HFFc6 (cell line): Measurements from ENCODE around the gene ANTXR2. TPM values are rescaled to one million over a fixed set of nuclear protein-coding genes. Genes with fewer than 3 reads are reported as not detected.

Experiments used
- DNase-seq: peaks from one replicate; pipeline ENCODE4 v3.0.0-alpha.2; 2018
- H3K27ac Mint-ChIP-seq: 2 replicates; pipeline ENCODE4 v1.8.0; 2020; ENCODE audit warnings: mild to moderate bottlenecking, mixed read lengths
- H3K27me3 Mint-ChIP-seq: 2 replicates; pipeline ENCODE4 v1.8.0; 2021; ENCODE audit warnings: mild to moderate bottlenecking, moderate library complexity, mixed read lengths; ENCODE audit not compliant: insufficient read depth
- H3K36me3 Mint-ChIP-seq: 2 replicates; pipeline ENCODE4 v1.8.0; 2021; ENCODE audit warnings: low read depth, mixed read lengths
- H3K4me1 Mint-ChIP-seq: 2 replicates; pipeline ENCODE4 v1.8.0; 2020; ENCODE audit warnings: low read depth, mixed read lengths
- H3K4me3 Mint-ChIP-seq: 2 replicates; pipeline ENCODE4 v1.8.0; 2020; ENCODE audit warnings: mild to moderate bottlenecking, moderate library complexity, mixed read lengths
- H3K9me3 Mint-ChIP-seq: 2 replicates; pipeline ENCODE4 v1.8.0; 2020; ENCODE audit warnings: mild to moderate bottlenecking, mixed read lengths
- CTCF ChIP-seq: fragments of 200-600 bp; sonication (generic); IDR thresholded peaks from 2 replicates; pipeline ENCODE4 v1.5.0; 2021; ENCODE audit warnings: antibody characterized with exemption, mild to moderate bottlenecking
- total RNA-seq, 6 experiments: library from RNA; stranded (reverse); fragmentation: NEBNext Ultra II Directional; extraction: Animal tissue kit (Norgen Biotek cat#: 25700); gene quantifications; 2 replicates in 1 of 6; 3 replicates in 5 of 6; pipeline ENCODE4 v1.2.3, GENCODE V29; 2021

Gene ANTXR2
- total RNA-seq, 6 experiments from 2014 or later = 137 to 198 (median 144) TPM

- Mint-ChIP-seq H3K36me3 (peaks cover 21% of the 10 kb centered on the region), H3K4me3 (no peak overlapping the region), H3K4me1 (peaks cover 37% of the 10 kb centered on the region), H3K9me3 (no peaks in the 10 kb centered on the region), H3K27me3 (no peaks in the 10 kb centered on the region; the same call in 1 of the 2 replicates), H3K27ac (no peak overlapping the region)
- DNase-seq = no peak
- no peak for TF ChIP-seq CTCF
These were observed 37.7 kb downstream of the ANTXR2 start for GRCh38 chr4:80035336-80035735.

- peak; percentile 52 for TF ChIP-seq CTCF
- H3K27me3 Mint-ChIP-seq = no peaks in the 10 kb centered on the region; the same call in 1 of the 2 replicates
- no peak overlapping the region for H3K4me3 Mint-ChIP-seq
- peaks cover 24% of the 10 kb centered on the region for H3K4me1 Mint-ChIP-seq
- H3K9me3 Mint-ChIP-seq = no peaks in the 10 kb centered on the region
- H3K27ac Mint-ChIP-seq = no peak overlapping the region; the same call in 1 of the 2 replicates
- peaks cover 9% of the 10 kb centered on the region for H3K36me3 Mint-ChIP-seq
- no peak for DNase-seq
These were observed 39.4 kb downstream of the ANTXR2 start for GRCh38 chr4:80033581-80033980.

GRCh38 chr4:80029364-80029763 is 43.7 kb downstream of the ANTXR2 start:
- H3K4me1 Mint-ChIP-seq = peaks cover 4% of the 10 kb centered on the region
- DNase-seq = no peak
- H3K27ac Mint-ChIP-seq = no peak overlapping the region
- H3K9me3 Mint-ChIP-seq = no peaks in the 10 kb centered on the region
- TF ChIP-seq CTCF = no peak
- H3K4me3 Mint-ChIP-seq = no peak overlapping the region
- H3K27me3 Mint-ChIP-seq = no peaks in the 10 kb centered on the region
- peaks cover 15% of the 10 kb centered on the region for H3K36me3 Mint-ChIP-seq

GRCh38 chr4:80027611-80028010 is 45.4 kb downstream of the ANTXR2 start:
- Mint-ChIP-seq H3K27me3 (no peaks in the 10 kb centered on the region), H3K4me1 (peaks cover 17% of the 10 kb centered on the region), H3K27ac (no peak overlapping the region), H3K9me3 (no peaks in the 10 kb centered on the region), H3K36me3 (peaks cover 23% of the 10 kb centered on the region), H3K4me3 (no peak overlapping the region)
- DNase-seq = no peak
- TF ChIP-seq CTCF = no peak

- Mint-ChIP-seq H3K4me3 (no peak overlapping the region), H3K27me3 (no peaks in the 10 kb centered on the region), H3K4me1 (peaks cover 32% of the 10 kb centered on the region), H3K27ac (peak overlapping the region; percentile 18; the same call in 1 of the 2 replicates), H3K9me3 (no peaks in the 10 kb centered on the region), H3K36me3 (peaks cover 26% of the 10 kb centered on the region)
- DNase-seq = peak; percentile 17
- peak; percentile 40 for TF ChIP-seq CTCF
These were observed 46.9 kb downstream of the ANTXR2 start for GRCh38 chr4:80026100-80026499.

GRCh38 chr4:80024335-80024734 is 48.7 kb downstream of the ANTXR2 start:
- no peak overlapping the region for H3K4me3 Mint-ChIP-seq
- DNase-seq = no peak
- H3K4me1 Mint-ChIP-seq = peaks cover 38% of the 10 kb centered on the region
- no peak for TF ChIP-seq CTCF
- H3K9me3 Mint-ChIP-seq = no peaks in the 10 kb centered on the region
- peak overlapping the region; percentile 55 for H3K27ac Mint-ChIP-seq
- no peaks in the 10 kb centered on the region for H3K27me3 Mint-ChIP-seq
- peaks cover 26% of the 10 kb centered on the region for H3K36me3 Mint-ChIP-seq
